Measurements from ENCODE around the gene DNAI1. TPM values are rescaled to one million over a fixed set of nuclear protein-coding genes. Genes with fewer than 3 reads are reported as not detected.

DNAI1 gene
- total RNA-seq, 1 experiment from 2014 or later, result 0.25 TPM

DNA sequence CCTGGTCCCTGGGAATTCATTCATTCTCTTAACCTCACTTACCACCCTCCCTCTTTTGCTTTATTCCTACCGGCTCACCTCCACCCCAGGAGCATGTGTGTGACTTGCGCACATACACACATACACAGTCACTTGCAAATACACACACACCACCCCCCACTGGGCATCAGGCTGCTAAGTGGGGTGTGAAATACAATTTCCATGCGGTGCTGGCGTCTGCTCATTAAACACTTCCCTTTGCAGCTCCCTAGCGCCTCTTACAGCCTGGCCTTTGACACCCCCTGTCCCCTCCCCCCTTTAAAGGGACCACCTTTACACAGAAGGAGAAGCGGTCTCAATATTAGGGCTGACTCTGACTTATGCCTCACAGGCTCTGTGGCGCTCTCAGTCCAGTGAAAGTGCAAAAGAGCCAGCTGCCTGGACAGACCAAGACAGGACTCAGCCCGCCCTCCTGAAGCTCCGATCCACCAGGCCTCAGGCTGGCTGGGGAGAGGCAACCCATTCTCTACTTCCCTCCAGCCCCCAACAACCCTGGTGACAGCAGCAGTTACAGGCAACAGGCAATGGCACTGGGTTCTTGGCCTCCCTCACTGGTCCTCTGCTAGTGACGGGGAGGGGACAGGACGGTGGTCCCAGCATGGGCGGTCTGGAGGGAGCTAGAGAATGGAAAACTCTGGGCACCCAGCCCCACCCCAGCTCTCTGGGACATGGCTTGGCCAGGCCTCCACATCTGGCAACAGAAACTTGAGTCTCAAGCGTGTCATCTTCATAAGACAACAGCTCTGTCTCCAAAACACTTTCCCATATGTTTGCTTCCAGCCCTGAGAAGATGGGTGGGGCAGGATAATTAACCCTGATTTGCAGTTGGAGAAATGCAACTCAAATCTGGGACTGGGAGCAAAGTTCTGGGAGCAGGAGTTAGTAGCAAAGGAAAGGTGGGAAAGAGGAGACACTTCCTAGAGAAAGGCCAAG is 52.2 kb downstream of the DNAI1 start:
- no peak for DNase-seq (ENCODE audit: extremely low read depth, low read depth)

DNA sequence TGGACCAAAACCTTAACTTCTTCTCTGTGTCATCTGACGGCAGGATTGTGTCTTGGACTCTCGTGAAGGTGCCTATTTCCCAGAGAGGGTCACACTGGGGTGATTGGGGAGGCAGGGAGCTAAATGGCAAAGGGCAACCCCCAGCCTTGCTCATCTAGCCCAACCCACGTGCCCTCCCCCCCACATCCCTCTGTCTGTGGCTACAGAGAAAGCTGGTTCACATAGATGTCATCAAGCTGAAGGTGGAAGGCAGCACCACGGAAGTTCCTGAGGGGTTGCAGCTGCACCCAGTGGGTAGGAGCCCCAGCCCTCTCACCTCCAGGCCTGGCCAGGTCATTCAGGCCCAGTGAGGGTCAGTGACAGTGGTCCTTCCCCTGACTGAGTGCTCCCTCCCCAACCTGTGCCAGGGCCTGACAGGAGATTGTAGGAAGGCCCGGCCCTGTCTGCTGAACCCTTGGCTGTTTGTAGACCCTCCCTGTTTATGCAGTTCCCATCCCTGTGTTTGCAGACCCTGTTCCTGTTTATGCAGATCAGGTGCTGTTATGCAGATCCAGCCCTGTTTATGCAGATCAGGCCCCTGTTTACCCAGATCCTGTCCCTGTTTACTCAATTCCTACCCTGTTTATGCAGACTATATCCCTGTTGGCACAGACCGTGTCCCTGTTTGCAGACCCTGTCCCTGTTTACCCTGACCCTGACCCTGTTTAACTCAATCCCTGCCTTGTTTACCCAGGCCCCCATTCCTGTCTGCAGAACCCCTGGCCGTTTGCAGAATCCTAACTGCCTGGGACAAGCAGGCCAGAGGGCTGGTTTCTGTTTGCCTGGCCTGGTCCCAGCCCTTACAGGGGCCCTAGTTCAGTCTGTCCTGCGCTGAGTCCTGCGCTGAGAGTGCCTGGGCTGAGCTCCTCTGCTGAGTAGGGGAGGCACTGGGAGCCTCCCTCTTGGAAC is 53.8 kb downstream of the DNAI1 start:
- no peak for DNase-seq (ENCODE audit: extremely low read depth, low read depth)

DNA sequence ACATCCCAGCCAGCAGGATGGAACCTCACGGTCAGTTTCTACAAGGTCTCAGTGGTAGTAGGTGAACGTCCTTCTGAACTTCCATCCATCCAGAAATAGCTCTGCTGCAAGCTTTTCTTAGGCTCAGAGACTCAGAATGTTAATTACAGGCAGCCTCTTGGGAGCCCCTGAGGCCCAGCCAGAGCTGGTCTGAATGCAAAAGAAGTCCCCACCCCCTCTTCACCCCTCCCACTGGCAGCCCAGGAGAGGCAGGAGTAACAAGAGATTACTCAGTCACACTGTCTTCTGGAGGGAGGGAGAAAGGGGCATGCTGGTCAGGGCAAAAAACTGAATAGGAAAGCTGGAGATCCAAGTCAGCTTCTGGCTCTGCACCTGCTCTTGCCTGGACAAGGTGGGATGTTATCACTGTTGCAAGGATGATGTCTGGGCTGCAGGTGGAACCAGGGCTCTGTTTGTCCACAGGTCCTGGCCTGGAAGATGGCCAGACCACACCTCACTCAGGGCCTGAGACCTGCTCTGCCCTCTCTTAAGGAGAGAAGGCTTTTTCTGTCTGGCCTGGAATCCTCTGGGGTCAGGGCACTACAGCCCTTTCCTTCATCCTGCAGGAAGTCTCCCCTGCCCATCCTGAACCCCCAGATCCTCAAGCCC is 55.1 kb downstream of the DNAI1 start:
- DNase-seq (ENCODE audit: extremely low read depth, low read depth), result no peak

DNA sequence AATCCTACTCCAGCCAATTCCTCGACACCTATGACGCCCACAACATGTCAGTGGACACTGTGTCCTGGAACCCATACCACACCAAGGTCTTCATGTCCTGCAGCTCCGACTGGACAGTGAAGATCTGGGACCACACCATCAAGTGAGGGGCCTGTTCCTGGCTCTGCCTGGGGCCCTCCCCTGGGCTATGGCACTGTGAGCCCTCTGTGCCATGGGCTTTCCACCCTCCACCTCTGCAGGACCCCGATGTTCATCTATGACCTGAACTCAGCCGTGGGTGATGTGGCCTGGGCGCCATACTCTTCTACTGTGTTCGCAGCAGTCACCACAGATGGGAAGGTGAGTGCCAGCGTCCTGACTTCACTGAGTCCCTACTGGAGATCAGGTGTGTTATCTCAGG is 55.8 kb downstream of the DNAI1 start:
- no peak for DNase-seq (ENCODE audit: extremely low read depth, low read depth)

DNA sequence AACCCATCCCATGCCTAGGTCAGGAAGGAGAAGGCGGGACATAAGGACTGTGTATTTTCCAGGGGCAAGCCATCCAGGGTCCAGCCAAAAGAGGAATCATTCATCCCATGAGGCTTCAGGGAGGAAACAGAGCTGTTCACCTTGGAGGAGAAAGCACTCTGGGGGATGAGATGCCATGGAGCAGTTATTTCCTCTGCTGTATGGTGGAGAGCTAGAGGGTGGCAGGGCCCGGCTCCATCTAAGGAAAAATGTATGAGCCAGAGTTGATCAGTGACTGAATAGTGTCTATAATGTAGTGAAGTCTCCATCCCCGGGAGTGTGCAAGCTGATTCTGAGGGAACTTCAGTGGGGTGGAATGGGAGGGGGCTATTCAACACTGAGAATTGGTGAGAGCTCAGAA is 56.2 kb downstream of the DNAI1 start:
- DNase-seq (ENCODE audit: extremely low read depth, low read depth), result no peak

DNA sequence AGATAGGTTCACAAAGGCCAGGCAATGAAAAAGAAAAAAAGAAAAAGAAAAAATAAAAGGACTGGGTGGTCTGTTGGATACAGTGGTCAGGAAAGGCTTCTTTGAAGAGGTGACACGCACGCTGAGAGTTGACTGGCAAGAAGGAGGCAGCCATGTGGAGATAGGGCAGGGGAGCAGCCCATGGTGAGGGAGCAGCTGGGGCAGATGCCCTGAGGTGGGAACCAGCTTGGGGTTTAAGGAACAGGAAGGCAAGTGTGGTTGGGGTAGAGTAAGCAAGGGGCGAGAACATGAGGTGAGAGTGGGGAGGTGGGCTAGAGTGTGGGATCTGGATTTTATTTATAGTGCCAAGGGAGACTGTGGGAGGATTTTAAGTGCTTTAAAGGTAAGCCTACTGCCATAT is 57.4 kb downstream of the DNAI1 start:
- DNase-seq (ENCODE audit: extremely low read depth, low read depth), result no peak

DNA sequence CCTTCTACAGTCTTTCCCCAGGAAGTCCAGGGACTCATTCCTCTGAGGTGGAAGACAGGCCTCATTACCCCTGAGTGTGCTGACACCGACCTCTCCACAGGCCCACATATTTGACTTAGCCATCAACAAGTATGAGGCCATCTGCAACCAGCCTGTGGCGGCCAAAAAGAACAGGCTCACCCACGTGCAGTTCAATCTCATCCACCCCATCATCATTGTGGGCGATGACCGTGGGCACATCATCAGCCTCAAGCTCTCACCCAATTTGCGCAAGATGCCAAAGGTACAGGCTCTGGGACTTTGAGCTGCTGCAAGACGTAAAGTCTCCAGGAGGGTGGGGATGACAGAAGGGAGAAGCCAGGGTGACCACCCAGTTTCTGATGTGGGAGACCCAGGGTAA is 58.6 kb downstream of the DNAI1 start:
- no peak for DNase-seq (ENCODE audit: extremely low read depth, low read depth)

DNA sequence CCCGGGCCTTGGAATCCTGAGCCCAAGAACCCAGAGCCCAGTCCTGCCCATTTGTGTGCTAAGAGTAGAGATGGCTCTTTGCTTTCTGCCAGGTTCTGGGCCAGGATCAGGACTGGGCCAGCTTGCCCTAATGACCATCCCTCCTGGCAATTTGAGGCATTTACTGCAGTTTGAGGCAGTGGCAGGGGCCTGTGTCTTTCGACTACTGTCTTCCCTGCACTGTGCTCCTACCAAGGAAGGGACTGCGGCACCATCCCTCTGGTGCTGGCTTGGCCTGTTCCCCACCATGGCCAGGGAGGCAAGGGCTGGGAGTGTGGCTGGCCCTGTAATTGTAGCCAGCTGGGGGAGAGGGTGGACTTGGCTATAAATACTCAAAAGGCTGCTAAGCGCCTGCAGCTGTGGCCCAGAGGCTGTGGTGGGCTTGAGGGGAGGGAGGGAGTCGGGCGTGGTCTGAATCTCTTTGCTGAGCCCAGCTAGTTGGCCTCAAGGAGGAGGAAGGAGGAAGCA is 59.6 kb downstream of the DNAI1 start:
- DNase-seq (ENCODE audit: extremely low read depth, low read depth), result no peak

DNA sequence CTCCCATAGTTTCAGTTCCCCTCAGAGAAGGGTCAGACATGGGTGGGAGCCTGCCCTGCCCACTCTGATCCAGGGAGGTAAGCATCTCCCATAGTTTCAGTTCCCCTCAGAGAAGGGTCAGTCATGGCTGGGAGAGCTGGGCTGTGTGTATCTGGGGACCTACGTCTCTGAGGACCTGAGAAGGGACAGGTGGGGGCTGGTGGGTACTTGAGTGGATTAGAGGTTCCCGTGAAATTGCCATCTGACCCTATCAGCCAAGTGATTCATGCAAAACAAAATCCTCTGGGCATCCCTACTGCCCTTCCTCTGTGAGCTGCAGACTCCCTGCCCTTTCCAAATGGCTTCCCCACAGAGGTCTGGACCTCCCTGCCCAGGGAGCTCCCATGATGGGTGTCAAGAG is 60.3 kb downstream of the DNAI1 start:
- DNase-seq (ENCODE audit: extremely low read depth, low read depth), result no peak

DNA sequence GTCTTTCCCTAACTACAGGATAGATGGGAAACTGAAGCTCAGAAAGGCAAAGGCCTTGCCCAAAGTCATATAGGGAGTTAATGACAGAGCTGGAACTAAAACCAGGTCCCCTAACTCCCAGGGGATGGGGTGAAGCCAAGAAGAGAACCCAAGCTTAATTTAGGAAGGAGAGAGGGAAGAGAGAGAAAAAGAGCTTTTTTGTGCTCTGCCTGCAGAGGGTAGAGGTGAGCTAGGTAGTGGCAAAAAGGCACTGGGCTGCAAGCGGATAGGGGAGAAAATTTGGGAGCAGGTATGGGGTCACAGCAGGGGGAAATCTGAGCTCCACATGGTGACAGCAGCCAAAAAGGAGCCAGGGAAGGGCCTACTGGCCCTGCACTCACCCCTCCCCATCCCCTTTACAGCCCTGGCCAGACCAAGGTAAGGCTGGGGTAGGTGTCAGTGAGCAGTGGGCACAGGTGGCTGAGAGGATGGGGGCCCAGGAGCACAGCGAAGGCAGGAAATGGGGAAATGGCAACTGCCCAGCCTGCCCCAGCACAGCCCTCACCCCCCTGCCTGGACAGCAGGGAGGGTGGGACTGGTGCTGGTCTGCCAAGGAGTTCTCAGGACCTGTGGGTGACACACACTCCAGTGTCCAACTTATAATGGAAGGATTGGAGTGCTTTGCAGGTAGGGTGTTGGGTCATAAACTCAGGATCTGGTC is 60.9 kb downstream of the DNAI1 start:
- DNase-seq (ENCODE audit: extremely low read depth, low read depth), result no peak

DNA sequence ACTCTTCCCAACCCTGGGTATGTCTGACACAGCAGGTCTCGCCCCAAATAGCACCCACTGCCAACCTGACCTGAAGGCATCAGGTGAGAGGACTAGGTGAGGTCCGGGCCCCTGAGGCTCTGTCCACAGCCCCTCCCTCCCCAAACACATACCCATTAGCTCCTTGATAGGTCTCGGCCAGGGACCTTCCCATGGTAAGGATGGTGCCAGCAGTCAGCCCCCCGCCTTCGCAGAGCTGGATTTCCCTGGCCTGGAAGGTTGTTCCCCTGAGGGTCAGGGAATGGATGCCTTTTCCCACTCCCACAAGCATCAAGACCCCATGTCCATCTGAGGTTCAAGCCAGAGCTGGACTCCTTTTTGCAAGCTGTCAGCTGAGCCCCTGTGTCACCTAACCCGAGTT is 61.5 kb downstream of the DNAI1 start:
- DNase-seq (ENCODE audit: extremely low read depth, low read depth), result no peak

DNA sequence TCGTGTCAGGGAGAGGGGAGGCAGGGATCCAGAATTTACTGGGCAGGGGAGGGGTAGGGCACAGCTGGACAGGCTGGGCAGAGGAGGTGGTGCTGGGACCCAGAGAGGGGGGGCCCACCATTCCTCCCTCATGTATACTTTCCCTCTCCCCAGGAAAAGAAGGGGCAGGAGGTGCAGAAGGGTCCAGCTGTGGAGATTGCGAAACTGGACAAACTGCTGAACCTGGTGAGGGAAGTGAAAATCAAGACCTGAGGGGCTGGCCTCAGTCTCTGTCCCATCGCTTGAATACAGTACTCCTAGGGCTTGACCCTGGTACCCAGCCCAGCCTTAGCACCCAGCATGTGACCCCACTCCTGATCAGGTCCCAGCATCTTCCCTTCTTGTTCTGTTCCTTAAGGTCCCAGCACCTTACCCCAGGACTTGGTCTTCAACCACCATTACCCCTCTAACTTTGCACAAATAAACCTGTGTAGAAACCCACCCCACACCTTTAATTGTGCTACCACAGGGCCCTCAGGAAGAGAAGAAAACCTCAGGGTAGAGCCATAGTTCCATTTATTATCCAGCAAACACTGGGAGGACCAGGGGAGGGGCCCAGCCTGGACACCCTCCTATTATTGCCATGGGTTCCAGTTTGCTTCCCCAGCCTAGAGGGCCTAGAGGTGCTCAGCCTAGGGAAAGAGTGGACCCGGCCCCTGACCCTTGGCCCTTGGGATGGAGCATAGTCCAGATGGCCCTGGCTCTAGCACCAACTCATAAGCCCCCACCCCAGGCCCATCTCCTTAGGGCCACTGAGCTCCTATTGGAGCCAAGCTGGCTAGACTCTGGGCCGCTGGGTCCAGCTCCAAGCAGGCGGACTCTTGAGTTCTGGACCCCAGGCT is 62.1 kb downstream of the DNAI1 start:
- DNase-seq (ENCODE audit: extremely low read depth, low read depth), result no peak

DNA sequence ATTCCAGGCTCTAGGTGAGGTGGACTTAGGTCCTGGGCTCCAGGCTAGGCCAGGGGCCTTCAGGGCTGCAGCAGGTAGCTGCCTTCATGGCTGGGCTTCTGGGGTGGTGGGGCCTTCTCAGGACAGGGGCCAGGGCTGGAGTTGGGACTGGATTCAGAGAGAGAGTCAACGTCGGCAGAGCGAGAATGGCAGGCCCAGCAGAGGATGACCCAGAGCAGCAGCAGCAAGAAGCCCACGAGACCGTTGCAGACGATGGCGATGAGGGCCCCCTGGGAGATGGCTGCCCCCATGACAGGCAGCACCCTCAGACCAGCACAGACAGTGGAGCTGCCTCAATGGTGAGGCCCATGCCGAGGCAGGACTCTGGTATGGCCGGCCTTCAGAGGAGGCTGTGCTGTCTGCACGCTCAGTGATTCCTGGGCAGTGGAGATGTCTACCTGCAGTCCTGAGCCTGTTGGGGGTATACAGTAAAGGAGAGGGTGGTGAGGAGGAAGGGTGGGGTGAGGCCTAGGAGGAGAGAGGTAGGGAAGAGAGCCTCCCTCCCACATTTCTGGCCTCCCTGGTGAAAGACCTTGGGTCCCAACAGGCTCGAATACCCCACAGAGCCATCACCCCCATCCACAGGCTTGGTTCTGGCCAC is 62.9 kb downstream of the DNAI1 start:
- DNase-seq (ENCODE audit: extremely low read depth, low read depth), result no peak

DNA sequence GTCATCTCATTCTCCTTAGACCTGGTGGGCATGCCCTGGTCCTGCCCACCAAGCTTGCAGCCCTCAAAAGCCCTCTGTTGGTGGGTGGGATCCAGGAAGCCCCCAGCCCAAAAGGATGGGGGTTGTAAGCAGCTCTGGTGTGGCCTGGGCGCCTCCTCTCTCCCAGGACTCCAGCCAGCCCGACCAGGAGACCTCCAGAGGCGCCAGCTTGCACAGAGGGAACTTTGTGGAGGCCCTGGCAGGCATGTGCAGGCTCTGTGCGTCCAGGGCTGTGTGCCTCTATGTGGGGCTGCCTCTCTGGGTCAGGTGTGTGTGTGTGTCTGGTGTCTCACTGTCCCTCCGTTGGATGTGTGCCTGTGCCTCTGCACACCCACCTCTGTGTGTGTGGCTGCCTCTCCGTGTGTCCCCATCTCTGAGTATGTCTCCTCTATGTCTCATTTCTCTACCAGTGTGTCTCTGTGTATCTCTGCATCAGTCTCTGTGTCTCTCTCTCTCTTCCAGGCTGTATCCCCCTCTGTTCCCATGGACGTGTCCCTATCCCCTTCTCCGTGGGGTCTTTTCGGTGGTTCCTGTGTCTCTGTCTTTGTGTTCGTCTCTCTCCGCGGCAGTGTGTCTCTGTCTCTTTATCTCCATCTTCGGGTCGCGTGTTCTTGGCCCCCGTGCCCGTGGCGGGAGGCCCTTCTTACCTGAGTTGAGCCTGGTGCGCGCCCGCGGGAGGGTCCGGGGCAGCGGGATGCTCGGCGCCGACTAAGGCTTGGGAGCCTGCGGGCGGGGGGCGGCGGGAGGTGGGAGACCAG is 63.7 kb downstream of the DNAI1 start:
- no peak for DNase-seq (ENCODE audit: extremely low read depth, low read depth)

DNA sequence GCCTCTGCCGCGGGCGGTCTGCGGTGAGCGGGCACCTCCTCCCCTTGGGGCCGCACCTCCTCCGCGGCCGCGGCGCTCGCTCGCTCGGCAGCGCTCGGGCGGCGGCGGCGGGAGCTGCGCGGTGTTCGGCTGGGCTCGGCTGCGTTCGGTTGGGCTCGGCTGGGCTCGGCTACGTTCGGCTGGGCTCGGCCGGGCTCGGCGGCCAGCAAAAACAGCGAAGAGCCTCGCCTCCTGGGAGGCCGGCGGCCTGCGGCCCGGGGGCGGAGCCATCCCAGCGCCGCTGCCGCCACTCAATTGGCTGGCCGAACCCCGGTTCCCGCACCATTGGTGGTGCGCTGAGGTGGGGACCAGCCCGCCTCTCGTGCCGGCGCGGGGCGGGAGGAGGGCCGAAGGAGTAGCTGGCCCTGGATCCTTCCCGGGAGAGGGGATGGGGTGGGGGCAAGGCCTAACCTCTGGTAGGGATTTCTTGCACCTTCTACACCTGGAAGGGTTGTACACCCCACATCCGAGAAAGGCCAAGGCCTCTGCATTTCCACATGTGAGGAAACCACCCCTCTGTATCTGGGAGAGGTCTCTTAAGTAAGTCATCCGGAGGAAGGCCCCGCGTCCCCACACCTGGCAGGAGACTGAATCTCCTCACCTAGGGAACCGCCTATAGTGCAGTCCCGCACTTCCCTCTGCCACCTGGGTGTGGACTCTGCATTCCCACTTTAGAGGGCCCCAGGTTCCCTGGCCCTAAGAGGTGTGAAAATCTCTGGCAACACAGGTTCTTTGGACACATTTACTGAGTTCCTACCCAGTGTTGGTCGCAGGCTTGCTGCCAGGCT is 64.6 kb downstream of the DNAI1 start, which contains the start of gene ENHO:
Gene ENHO, minus strand, starts transcription at position 20 of the 827 bp plus-strand sequence. CDS start 1,295 bp downstream, outside the sequence.
- peak; percentile 73 for DNase-seq (ENCODE audit: extremely low read depth, low read depth)

DNA sequence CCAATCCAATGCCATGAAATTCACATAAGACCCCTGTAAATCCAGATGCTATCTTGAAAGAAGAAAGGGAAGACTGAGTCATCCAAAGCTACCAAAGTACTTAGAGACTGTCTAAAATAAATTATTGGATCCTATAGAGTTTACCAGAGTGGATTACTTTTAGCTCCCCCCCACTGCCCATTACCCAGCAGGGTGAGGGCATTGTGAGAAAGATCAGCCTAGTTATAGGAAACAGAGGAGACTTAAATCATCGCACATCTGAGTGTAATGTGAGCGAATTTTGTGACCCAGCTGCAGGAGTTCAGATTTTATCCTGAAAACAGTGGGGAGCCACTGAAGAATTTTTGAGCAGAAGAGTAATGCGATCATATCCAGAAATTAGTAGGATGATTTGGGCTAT is 65.7 kb downstream of the DNAI1 start:
- DNase-seq (ENCODE audit: extremely low read depth, low read depth), result no peak

DNA sequence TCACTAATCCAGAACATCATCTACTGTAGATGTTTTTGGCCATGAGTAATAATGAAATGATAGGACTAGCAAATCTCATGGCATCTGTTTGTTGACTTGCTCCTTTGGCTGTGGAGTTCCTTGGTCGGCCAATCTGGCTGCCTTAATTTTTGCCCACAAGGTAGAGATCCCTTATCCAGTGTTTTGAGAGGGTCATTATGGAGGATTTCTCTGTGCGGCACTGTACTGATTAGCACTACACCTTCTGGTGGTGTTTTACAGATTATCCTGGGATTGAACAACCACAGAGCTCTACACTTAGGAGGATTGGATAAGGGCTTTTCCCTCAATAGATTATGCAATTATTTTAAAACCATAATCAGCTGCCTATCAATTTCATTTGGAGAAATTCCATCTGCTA is 67.4 kb downstream of the DNAI1 start:
- DNase-seq (ENCODE audit: extremely low read depth, low read depth), result no peak

All from NCI-H460 (cell line).